Measurements from ENCODE around the gene IQSEC2.

IQSEC2 gene

GRCh38 chrX:53321230-53321942 is 40.0 kb upstream of the IQSEC2 start:
- no peak for TF ChIP-seq CTCF (IDR thresholded peaks at IDR 0.05; ENCODE audit: control insufficient read depth, extremely low read depth, insufficient read depth)
- H3K4me3 ChIP-seq (ENCODE audit: low read depth, low read length), result peak overlapping the region; percentile 55
- DNase-seq (ENCODE audit: low read depth), result no peak

- DNase-seq (ENCODE audit: low read depth), result no peak
These were observed 39.3 kb upstream of the IQSEC2 start for GRCh38 chrX:53320543-53321229.

GRCh38 chrX:53319614-53320542 is 38.5 kb upstream of the IQSEC2 start:
- H3K4me3 ChIP-seq (ENCODE audit: low read depth, low read length), result peak overlapping the region; percentile 55
- TF ChIP-seq CTCF (IDR thresholded peaks at IDR 0.05; ENCODE audit: control insufficient read depth, extremely low read depth, insufficient read depth), result no peak
- DNase-seq (ENCODE audit: low read depth), result no peak

More at GRCh38 chrX:53320543-53321229, 39.3 kb upstream of the IQSEC2 start:
- TF ChIP-seq CTCF (IDR thresholded peaks at IDR 0.05; ENCODE audit: control insufficient read depth, extremely low read depth, insufficient read depth), result no peak
- peak overlapping the region; percentile 55 for H3K4me3 ChIP-seq (ENCODE audit: low read depth, low read length)

- TF ChIP-seq CTCF (IDR thresholded peaks at IDR 0.05; ENCODE audit: control insufficient read depth, extremely low read depth, insufficient read depth), result no peak
- H3K4me3 ChIP-seq (ENCODE audit: low read depth, low read length), result no peak overlapping the region
- DNase-seq (ENCODE audit: low read depth), result no peak
These were observed 37.5 kb upstream of the IQSEC2 start for GRCh38 chrX:53318766-53319353.

- DNase-seq (ENCODE audit: low read depth), result no peak
These were observed 36.1 kb upstream of the IQSEC2 start for GRCh38 chrX:53317365-53318069.

More at GRCh38 chrX:53317365-53318069, 36.1 kb upstream of the IQSEC2 start:
- peak; percentile 58 for TF ChIP-seq CTCF (IDR thresholded peaks at IDR 0.05; ENCODE audit: control insufficient read depth, extremely low read depth, insufficient read depth)
- H3K4me3 ChIP-seq (ENCODE audit: low read depth, low read length), result no peak overlapping the region
